Measurements from ENCODE around the gene TMEM81. TPM values are rescaled to one million over a fixed set of nuclear protein-coding genes. Genes with fewer than 3 reads are reported as not detected.
A peak's percentile ranks its signal among the peaks of the same experiment; 100 is the strongest.

Gene TMEM81
- total and polyA plus RNA-seq, 2 donors (not counting 1 experiment from before 2014, with no cell fraction given) = 1.8 to 1.9 TPM

DNA sequence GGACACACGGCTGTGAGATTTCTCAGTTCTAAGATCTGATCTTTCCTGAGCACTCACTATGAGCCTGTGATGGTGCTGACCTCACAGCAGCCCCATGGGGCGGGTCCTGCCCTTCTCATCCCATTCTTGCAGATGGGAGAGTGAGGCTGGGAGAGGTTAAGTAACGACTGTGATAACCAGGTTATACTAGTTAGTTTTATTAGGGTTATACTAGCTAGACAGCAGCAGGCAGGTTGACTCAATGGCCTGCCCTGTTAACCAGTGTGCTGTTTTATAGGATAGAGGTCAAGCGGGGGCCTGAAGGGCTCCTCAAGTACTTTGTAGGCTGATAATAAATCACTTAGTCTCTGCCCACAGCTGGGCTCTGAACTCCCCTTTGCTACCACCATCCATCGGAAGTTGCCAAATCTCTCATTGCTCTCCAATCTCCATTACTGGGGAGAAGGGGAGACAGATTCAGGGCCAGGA is 36.5 kb downstream of the TMEM81 start:
- Histone ChIP-seq H3K4me3 (replicated peaks in 1 of 4; ENCODE audit: control extremely low read depth in 1 of 4, insufficient read depth in 1 of 4, low read depth in 3 of 4, low read length in 4 of 4) (no peak overlapping the region), H2AFZ (ENCODE audit: low read length) (no peak overlapping the region)

DNA sequence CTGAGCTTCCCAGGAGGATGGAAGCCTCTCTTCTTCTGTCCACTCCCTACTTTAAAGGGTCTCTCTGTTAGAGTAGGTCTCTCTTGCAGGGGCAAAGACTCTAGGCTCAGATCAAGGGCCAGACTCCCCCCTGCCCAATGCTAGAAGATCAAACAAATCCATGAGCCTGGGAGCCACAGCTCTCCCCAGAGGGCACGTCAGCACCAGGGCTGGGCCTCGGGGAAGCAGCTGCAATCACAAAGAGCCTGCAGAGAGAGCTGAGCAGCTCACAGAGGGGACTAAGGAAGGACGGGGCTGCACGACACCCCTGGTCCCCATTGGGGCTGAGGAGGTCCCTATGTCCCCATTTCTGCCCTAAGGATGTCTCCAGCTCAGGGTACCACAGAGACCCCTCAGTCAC is 37.4 kb downstream of the TMEM81 start:
- no peak overlapping the region for H2AFZ ChIP-seq (ENCODE audit: low read length)
- no peak overlapping the region for H3K4me3 ChIP-seq (replicated peaks in 1 of 4; ENCODE audit: control extremely low read depth in 1 of 4, insufficient read depth in 1 of 4, low read depth in 3 of 4, low read length in 4 of 4)
- no peak overlapping the region for H3K9ac ChIP-seq (ENCODE audit: insufficient read depth, low read length)
- no peaks in the 10 kb centered on the region for H3K79me2 ChIP-seq (ENCODE audit: control insufficient read depth, insufficient read depth, low read length)
- H3K4me2 ChIP-seq (ENCODE audit: extremely low read depth, insufficient read depth, low read length) = no peak overlapping the region
- no peak for DNase-seq (ENCODE audit: low read depth in 2 of 2)
- no peak overlapping the region for H3K27ac ChIP-seq (ENCODE audit: insufficient read depth, low read length)
- H3K27me3 ChIP-seq (ENCODE audit: control insufficient read depth, insufficient read depth, low read length) = peaks cover 23% of the 10 kb centered on the region
- no peaks in the 10 kb centered on the region for H3K4me1 ChIP-seq (ENCODE audit: control insufficient read depth, extremely low read depth, insufficient read depth, low read length)
- H3K36me3 ChIP-seq (ENCODE audit: control insufficient read depth, insufficient read depth, low read length) = no peaks in the 10 kb centered on the region
- TF ChIP-seq EZH2 (IDR thresholded peaks at IDR 0.05; ENCODE audit: low read length, missing control alignments) = no peak
- TF ChIP-seq, protein P1, sequence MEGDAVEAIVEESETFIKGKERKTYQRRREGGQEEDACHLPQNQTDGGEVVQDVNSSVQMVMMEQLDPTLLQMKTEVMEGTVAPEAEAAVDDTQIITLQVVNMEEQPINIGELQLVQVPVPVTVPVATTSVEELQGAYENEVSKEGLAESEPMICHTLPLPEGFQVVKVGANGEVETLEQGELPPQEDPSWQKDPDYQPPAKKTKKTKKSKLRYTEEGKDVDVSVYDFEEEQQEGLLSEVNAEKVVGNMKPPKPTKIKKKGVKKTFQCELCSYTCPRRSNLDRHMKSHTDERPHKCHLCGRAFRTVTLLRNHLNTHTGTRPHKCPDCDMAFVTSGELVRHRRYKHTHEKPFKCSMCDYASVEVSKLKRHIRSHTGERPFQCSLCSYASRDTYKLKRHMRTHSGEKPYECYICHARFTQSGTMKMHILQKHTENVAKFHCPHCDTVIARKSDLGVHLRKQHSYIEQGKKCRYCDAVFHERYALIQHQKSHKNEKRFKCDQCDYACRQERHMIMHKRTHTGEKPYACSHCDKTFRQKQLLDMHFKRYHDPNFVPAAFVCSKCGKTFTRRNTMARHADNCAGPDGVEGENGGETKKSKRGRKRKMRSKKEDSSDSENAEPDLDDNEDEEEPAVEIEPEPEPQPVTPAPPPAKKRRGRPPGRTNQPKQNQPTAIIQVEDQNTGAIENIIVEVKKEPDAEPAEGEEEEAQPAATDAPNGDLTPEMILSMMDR (conservative IDR thresholded peaks at IDR 0.05 in 1 of 2, IDR thresholded peaks at IDR 0.05 in 1 of 2; ENCODE audit: low read depth in 1 of 2, low read length in 2 of 2) = no peak
- no peaks in the 10 kb centered on the region for H3K9me3 ChIP-seq (ENCODE audit: control insufficient read depth, insufficient read depth, low read depth, low read length)
- H4K20me1 ChIP-seq (ENCODE audit: control insufficient read depth, extremely low read depth, insufficient read depth, low read length) = no peaks in the 10 kb centered on the region

More for the DNA sequence above, 36.5 kb downstream of the TMEM81 start:
- no peak overlapping the region for H3K4me2 ChIP-seq (ENCODE audit: extremely low read depth, insufficient read depth, low read length)
- H3K9me3 ChIP-seq (ENCODE audit: control insufficient read depth, insufficient read depth, low read depth, low read length) = no peaks in the 10 kb centered on the region
- no peaks in the 10 kb centered on the region for H3K79me2 ChIP-seq (ENCODE audit: control insufficient read depth, insufficient read depth, low read length)
- DNase-seq (ENCODE audit: low read depth in 2 of 2) = no peak
- no peaks in the 10 kb centered on the region for H3K36me3 ChIP-seq (ENCODE audit: control insufficient read depth, insufficient read depth, low read length)
- peaks cover 18% of the 10 kb centered on the region for H3K27me3 ChIP-seq (ENCODE audit: control insufficient read depth, insufficient read depth, low read length)
- H4K20me1 ChIP-seq (ENCODE audit: control insufficient read depth, extremely low read depth, insufficient read depth, low read length) = no peaks in the 10 kb centered on the region
- no peak overlapping the region for H3K9ac ChIP-seq (ENCODE audit: insufficient read depth, low read length)
- no peak overlapping the region for H3K27ac ChIP-seq (ENCODE audit: insufficient read depth, low read length)
- TF ChIP-seq EZH2 (IDR thresholded peaks at IDR 0.05; ENCODE audit: low read length, missing control alignments) = no peak
- TF ChIP-seq, protein P1 (conservative IDR thresholded peaks at IDR 0.05 in 1 of 2, IDR thresholded peaks at IDR 0.05 in 1 of 2; ENCODE audit: low read depth in 1 of 2, low read length in 2 of 2) = no peak
- H3K4me1 ChIP-seq (ENCODE audit: control insufficient read depth, extremely low read depth, insufficient read depth, low read length) = no peaks in the 10 kb centered on the region

DNA sequence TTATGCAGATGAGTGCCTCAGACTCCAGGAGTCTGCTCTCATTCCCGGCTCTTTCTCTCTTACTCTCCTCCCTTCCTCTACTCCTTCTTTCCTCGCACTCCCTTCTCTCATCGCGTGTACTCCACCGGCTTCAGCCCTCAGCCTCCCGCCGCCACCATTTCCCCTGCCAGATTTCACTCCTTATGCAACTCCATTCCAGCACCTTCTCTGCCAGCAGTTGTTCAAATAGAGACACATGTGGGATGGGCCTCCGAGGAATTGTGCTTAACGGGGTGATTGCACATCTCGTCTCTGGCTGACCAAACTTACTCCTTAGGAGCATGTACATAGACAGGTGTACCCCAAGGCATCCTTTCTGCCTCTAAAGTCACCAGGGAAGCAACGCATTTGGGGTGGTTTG is 39.1 kb downstream of the TMEM81 start:
- DNase-seq (ENCODE audit: low read depth in 2 of 2) = no peak
- Histone ChIP-seq H3K79me2 (ENCODE audit: control insufficient read depth, insufficient read depth, low read length) (no peaks in the 10 kb centered on the region), H3K9me3 (ENCODE audit: control insufficient read depth, insufficient read depth, low read depth, low read length) (no peaks in the 10 kb centered on the region), H3K4me3 (replicated peaks in 1 of 4; ENCODE audit: control extremely low read depth in 1 of 4, insufficient read depth in 1 of 4, low read depth in 3 of 4, low read length in 4 of 4) (no peak overlapping the region), H3K4me1 (ENCODE audit: control insufficient read depth, extremely low read depth, insufficient read depth, low read length) (no peaks in the 10 kb centered on the region), H3K27me3 (ENCODE audit: control insufficient read depth, insufficient read depth, low read length) (peaks cover 28% of the 10 kb centered on the region), H3K36me3 (ENCODE audit: control insufficient read depth, insufficient read depth, low read length) (no peaks in the 10 kb centered on the region), H4K20me1 (ENCODE audit: control insufficient read depth, extremely low read depth, insufficient read depth, low read length) (no peaks in the 10 kb centered on the region), H3K9ac (ENCODE audit: insufficient read depth, low read length) (no peak overlapping the region), H3K27ac (ENCODE audit: insufficient read depth, low read length) (no peak overlapping the region), H2AFZ (ENCODE audit: low read length) (no peak overlapping the region), H3K4me2 (ENCODE audit: extremely low read depth, insufficient read depth, low read length) (no peak overlapping the region)
- TF ChIP-seq, protein P1 (conservative IDR thresholded peaks at IDR 0.05 in 1 of 2, IDR thresholded peaks at IDR 0.05 in 1 of 2; ENCODE audit: low read depth in 1 of 2, low read length in 2 of 2) = no peak
- TF ChIP-seq EZH2 (IDR thresholded peaks at IDR 0.05; ENCODE audit: low read length, missing control alignments) = peak; percentile 40

All from fibroblast of lung (primary cell).